BLaER1 (cell line): ENCODE measurements around the gene IL10.

ENCODE experiments used
- H3K27ac ChIP-seq: shearing (Covaris generic); formaldehyde crosslinking; 2 replicates; pipeline ENCODE4 v1.8.1; 2022
- H3K27me3 ChIP-seq: shearing (Covaris generic); formaldehyde crosslinking; 2 replicates; pipeline ENCODE4 v1.8.1; 2022
- H3K36me3 ChIP-seq: shearing (Covaris generic); formaldehyde crosslinking; 2 replicates; pipeline ENCODE4 v1.8.1; 2022
- H3K4me1 ChIP-seq: shearing (Covaris generic); formaldehyde crosslinking; 2 replicates; pipeline ENCODE4 v1.8.1; 2022
- H3K4me2 ChIP-seq: shearing (Covaris generic); formaldehyde crosslinking; 2 replicates; pipeline ENCODE4 v1.8.1; 2022
- H3K4me3 ChIP-seq: shearing (Covaris generic); formaldehyde crosslinking; 2 replicates; pipeline ENCODE4 v1.8.1; 2022
- H3K9ac ChIP-seq: shearing (Covaris generic); formaldehyde crosslinking; 2 replicates; pipeline ENCODE4 v1.8.1; 2022
- H3K9me3 ChIP-seq: shearing (Covaris generic); formaldehyde crosslinking; 2 replicates; pipeline ENCODE4 v1.8.1; 2022
- H4K20me1 ChIP-seq: shearing (Covaris generic); formaldehyde crosslinking; 2 replicates; pipeline ENCODE4 v1.8.1; 2022
- Cebpa-rat ChIP-seq: shearing (Covaris generic); IDR thresholded peaks from 2 replicates; pipeline ENCODE4 v1.8.1; 2022

The IL10 gene

GRCh38 chr1:206752481-206752880, 19.8 kb downstream of the IL10 start:
- Histone ChIP-seq H3K27ac (no peak overlapping the region), H3K4me2 (no peak overlapping the region), H3K4me1 (peaks cover 2% of the 10 kb centered on the region), H4K20me1 (no peaks in the 10 kb centered on the region), H3K9me3 (peaks cover 10% of the 10 kb centered on the region; the same call in 1 of the 2 replicates), H3K4me3 (no peak overlapping the region), H3K36me3 (no peaks in the 10 kb centered on the region), H3K27me3 (no peaks in the 10 kb centered on the region), H3K9ac (no peak overlapping the region)
- TF ChIP-seq Cebpa-rat, result no peak

GRCh38 chr1:206751891-206752290, 20.4 kb downstream of the IL10 start:
- no peaks in the 10 kb centered on the region for H3K36me3 ChIP-seq
- peaks cover 10% of the 10 kb centered on the region; the same call in 1 of the 2 replicates for H3K9me3 ChIP-seq
- no peak for TF ChIP-seq Cebpa-rat
- no peaks in the 10 kb centered on the region for H3K4me1 ChIP-seq
- H4K20me1 ChIP-seq, result no peaks in the 10 kb centered on the region
- no peak overlapping the region for H3K4me2 ChIP-seq
- no peak overlapping the region for H3K9ac ChIP-seq
- no peak overlapping the region for H3K4me3 ChIP-seq
- H3K27ac ChIP-seq, result no peak overlapping the region
- H3K27me3 ChIP-seq, result no peaks in the 10 kb centered on the region

- Histone ChIP-seq H3K4me1 (0 out of 2 replicates have a peak, but pooled peaks cover 6% of the 10 kb centered on the region), H4K20me1 (no peaks in the 10 kb centered on the region), H3K4me2 (no peak overlapping the region), H3K9me3 (no peaks in the 10 kb centered on the region), H3K27ac (no peak overlapping the region), H3K4me3 (no peak overlapping the region), H3K36me3 (no peaks in the 10 kb centered on the region; the same call in 1 of the 2 replicates), H3K9ac (no peak overlapping the region), H3K27me3 (no peaks in the 10 kb centered on the region)
- TF ChIP-seq Cebpa-rat, result no peak
Measured at GRCh38 chr1:206748348-206749030, 23.8 kb downstream of the IL10 start.

GRCh38 chr1:206745301-206745700, 27.0 kb downstream of the IL10 start:
- Histone ChIP-seq H3K9ac (no peak overlapping the region), H3K4me3 (no peak overlapping the region), H3K9me3 (no peaks in the 10 kb centered on the region), H4K20me1 (no peaks in the 10 kb centered on the region), H3K4me2 (no peak overlapping the region), H3K4me1 (0 out of 2 replicates have a peak, but pooled peaks cover 6% of the 10 kb centered on the region), H3K27ac (no peak overlapping the region), H3K36me3 (peaks cover 10% of the 10 kb centered on the region; the same call in 1 of the 2 replicates), H3K27me3 (no peaks in the 10 kb centered on the region)
- TF ChIP-seq Cebpa-rat, result no peak

- H3K27ac ChIP-seq, result no peak overlapping the region
- no peak for TF ChIP-seq Cebpa-rat
- H3K4me3 ChIP-seq, result no peak overlapping the region
- H3K4me2 ChIP-seq, result no peak overlapping the region
- H4K20me1 ChIP-seq, result no peaks in the 10 kb centered on the region
- H3K9ac ChIP-seq, result no peak overlapping the region
- no peaks in the 10 kb centered on the region for H3K27me3 ChIP-seq
- H3K36me3 ChIP-seq, result peaks cover 12% of the 10 kb centered on the region
- peaks cover 7% of the 10 kb centered on the region; the same call in 1 of the 2 replicates for H3K4me1 ChIP-seq
- no peaks in the 10 kb centered on the region for H3K9me3 ChIP-seq
Measured at GRCh38 chr1:206744683-206745082, 27.6 kb downstream of the IL10 start.

GRCh38 chr1:206742719-206743383, 29.4 kb downstream of the IL10 start:
- H3K9ac ChIP-seq, result no peak overlapping the region
- TF ChIP-seq Cebpa-rat, result no peak
- no peaks in the 10 kb centered on the region for H3K27me3 ChIP-seq
- no peak overlapping the region for H3K27ac ChIP-seq
- peaks cover 26% of the 10 kb centered on the region for H3K4me1 ChIP-seq
- peaks cover 29% of the 10 kb centered on the region for H3K36me3 ChIP-seq
- H3K9me3 ChIP-seq, result no peaks in the 10 kb centered on the region
- peaks cover 18% of the 10 kb centered on the region; the same call in 1 of the 2 replicates for H4K20me1 ChIP-seq
- H3K4me2 ChIP-seq, result no peak overlapping the region
- no peak overlapping the region for H3K4me3 ChIP-seq

GRCh38 chr1:206741142-206741701, 31.1 kb downstream of the IL10 start:
- Histone ChIP-seq H3K27ac (no peak overlapping the region), H3K36me3 (peaks cover 45% of the 10 kb centered on the region), H4K20me1 (peaks cover 34% of the 10 kb centered on the region), H3K27me3 (no peaks in the 10 kb centered on the region), H3K4me3 (no peak overlapping the region), H3K9ac (no peak overlapping the region), H3K4me2 (no peak overlapping the region), H3K4me1 (peaks cover 42% of the 10 kb centered on the region), H3K9me3 (no peaks in the 10 kb centered on the region)
- no peak for TF ChIP-seq Cebpa-rat

GRCh38 chr1:206739411-206740076, 32.8 kb downstream of the IL10 start:
- no peak overlapping the region for H3K9ac ChIP-seq
- H3K36me3 ChIP-seq, result peaks cover 62% of the 10 kb centered on the region
- no peaks in the 10 kb centered on the region for H3K9me3 ChIP-seq
- H4K20me1 ChIP-seq, result peaks cover 50% of the 10 kb centered on the region
- no peaks in the 10 kb centered on the region for H3K27me3 ChIP-seq
- H3K4me1 ChIP-seq, result peaks cover 53% of the 10 kb centered on the region
- H3K4me2 ChIP-seq, result no peak overlapping the region
- H3K27ac ChIP-seq, result no peak overlapping the region
- TF ChIP-seq Cebpa-rat, result no peak
- H3K4me3 ChIP-seq, result no peak overlapping the region

- peaks cover 60% of the 10 kb centered on the region for H3K4me1 ChIP-seq
- no peaks in the 10 kb centered on the region for H3K9me3 ChIP-seq
- H3K27me3 ChIP-seq, result no peaks in the 10 kb centered on the region
- no peak overlapping the region for H3K4me2 ChIP-seq
- H3K27ac ChIP-seq, result no peak overlapping the region
- no peak for TF ChIP-seq Cebpa-rat
- peaks cover 59% of the 10 kb centered on the region for H4K20me1 ChIP-seq
- H3K36me3 ChIP-seq, result peaks cover 71% of the 10 kb centered on the region
- H3K4me3 ChIP-seq, result no peak overlapping the region
- no peak overlapping the region for H3K9ac ChIP-seq
Measured at GRCh38 chr1:206738370-206739366, 33.6 kb downstream of the IL10 start.
